Epithelial cell of esophagus (primary cell): ENCODE data around the gene BTN2A1.

Experiments used
- DNase-seq: peaks from one replicate; pipeline ENCODE4 v3.0.0; 2010; ENCODE audit warnings: low read depth
- H3K4me3 ChIP-seq: 2 replicates; pipeline ENCODE4 v1.5.1; 2011; ENCODE audit warnings: mild to moderate bottlenecking, low read length, control low read depth
- CTCF ChIP-seq: IDR thresholded peaks from 2 replicates; pipeline ENCODE4 v1.5.1; 2011; ENCODE audit warnings: low read depth, mild to moderate bottlenecking, low read length, control low read depth, inconsistent platforms; ENCODE audit not compliant: insufficient read depth; ENCODE audit errors: missing control alignments

BTN2A1 gene

GRCh38 chr6:26464014-26464413, 6.3 kb downstream of the BTN2A1 start:
- no peak for DNase-seq
- no peak for TF ChIP-seq CTCF
- H3K4me3 ChIP-seq, result no peak overlapping the region

- TF ChIP-seq CTCF, result no peak
- no peak for DNase-seq
- no peak overlapping the region for H3K4me3 ChIP-seq
Observed at GRCh38 chr6:26464416-26465131, 6.8 kb downstream of the BTN2A1 start.

- DNase-seq, result no peak
- H3K4me3 ChIP-seq, result no peak overlapping the region
Observed at GRCh38 chr6:26465776-26466175, 8.0 kb downstream of the BTN2A1 start.

GRCh38 chr6:26468829-26469228, 11.1 kb downstream of the BTN2A1 start:
- no peak for TF ChIP-seq CTCF
- DNase-seq, result no peak
- no peak overlapping the region for H3K4me3 ChIP-seq

More at GRCh38 chr6:26465776-26466175, 8.0 kb downstream of the BTN2A1 start:
- TF ChIP-seq CTCF, result no peak

- TF ChIP-seq CTCF, result no peak
- DNase-seq, result no peak
- H3K4me3 ChIP-seq, result no peak overlapping the region
Observed at GRCh38 chr6:26470643-26471042, 12.9 kb downstream of the BTN2A1 start.

- TF ChIP-seq CTCF, result no peak
- no peak overlapping the region for H3K4me3 ChIP-seq
- DNase-seq, result no peak
Observed at GRCh38 chr6:26471970-26472369, 14.2 kb downstream of the BTN2A1 start.
